Activated gamma-delta T cell treated with anti-CD3 and anti-CD28 coated beads, Interleukin-2, amount 50 U/mL, for 16 hours (primary cell): ENCODE data around the gene C17orf113.

Source experiments
- DNase-seq: peaks from one replicate; pipeline ENCODE4 v3.0.0-alpha.2; 2020; ENCODE audit warnings: low read depth

Gene C17orf113

GRCh38 chr17:42072323-42073187, 22.2 kb upstream of the C17orf113 start:
- DNase-seq, result no peak

- DNase-seq, result no peak
Measured at GRCh38 chr17:42071810-42072209, 21.4 kb upstream of the C17orf113 start.

GRCh38 chr17:42068979-42069378, 18.6 kb upstream of the C17orf113 start:
- DNase-seq, result no peak

GRCh38 chr17:42067371-42068091, 17.1 kb upstream of the C17orf113 start:
- peak; percentile 52 for DNase-seq

- DNase-seq, result no peak
Measured at GRCh38 chr17:42065201-42065600, 14.8 kb upstream of the C17orf113 start.

- no peak for DNase-seq
Measured at GRCh38 chr17:42062681-42063080, 12.3 kb upstream of the C17orf113 start.

- DNase-seq, result no peak
Measured at GRCh38 chr17:42061646-42062487, 11.5 kb upstream of the C17orf113 start.

GRCh38 chr17:42060231-42060630, 9.8 kb upstream of the C17orf113 start:
- DNase-seq, result no peak

- DNase-seq, result no peak
Measured at GRCh38 chr17:42059815-42060214, 9.4 kb upstream of the C17orf113 start.

GRCh38 chr17:42058063-42058462, 7.7 kb upstream of the C17orf113 start:
- DNase-seq, result no peak

- DNase-seq, result no peak
Measured at GRCh38 chr17:42056635-42057034, 6.2 kb upstream of the C17orf113 start.

GRCh38 chr17:42055496-42055895, 5.1 kb upstream of the C17orf113 start:
- no peak for DNase-seq

- DNase-seq, result no peak
Measured at GRCh38 chr17:42055027-42055426, 4.6 kb upstream of the C17orf113 start.

GRCh38 chr17:42053731-42054500, 3.5 kb upstream of the C17orf113 start:
- DNase-seq, result no peak

GRCh38 chr17:42052346-42052877, 2.0 kb upstream of the C17orf113 start:
- DNase-seq, result no peak

- no peak for DNase-seq
Measured at GRCh38 chr17:42051645-42052044, 1.2 kb upstream of the C17orf113 start.

- DNase-seq, result no peak
Measured at GRCh38 chr17:42051013-42051400, 606 bp upstream of the C17orf113 start.

GRCh38 chr17:42049834-42050392, 488 bp downstream of the C17orf113 start:
- no peak for DNase-seq

GRCh38 chr17:42047343-42047742, 3.1 kb downstream of the C17orf113 start:
- DNase-seq, result no peak

GRCh38 chr17:42045719-42046118, 4.7 kb downstream of the C17orf113 start:
- DNase-seq, result no peak
